ENCODE data around the gene HSD17B4.
"Not testable (repeated sequence)": the region's sequence is repeated elsewhere in the genome, so short reads cannot be mapped to it uniquely, and the experiment has no call there.

The HSD17B4 gene

DNA sequence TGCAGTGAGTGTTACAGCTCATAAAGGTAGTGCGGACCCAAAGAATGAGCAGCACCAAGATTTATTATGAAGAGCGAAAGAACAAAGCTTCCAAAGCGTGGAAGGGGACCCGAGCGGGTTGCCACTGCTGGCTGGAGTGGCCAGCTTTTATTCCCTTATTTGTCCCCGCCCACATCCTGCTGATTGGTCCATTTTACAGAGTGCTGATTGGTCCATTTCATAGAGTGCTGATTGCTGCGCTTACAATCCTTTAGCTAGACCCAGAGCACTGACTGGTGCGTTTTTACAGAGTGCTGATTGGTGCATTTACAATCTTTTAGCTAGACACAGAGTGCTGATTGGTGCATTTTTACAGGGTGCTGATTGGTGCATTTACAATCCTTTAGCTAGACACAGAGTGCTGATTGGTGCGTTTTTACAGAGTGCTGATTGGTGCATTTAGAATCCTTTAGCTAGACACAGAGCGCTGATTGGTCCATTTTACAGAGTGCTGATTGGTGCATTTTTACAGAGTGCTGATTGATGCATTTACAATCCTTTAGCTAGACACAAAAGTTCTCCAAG is 19.5 kb upstream of the HSD17B4 start:
- DNase-seq (ENCODE audit: low read depth, low spot score) = not testable (repeated sequence)

GRCh38 chr5:119435436-119436132 is 16.7 kb upstream of the HSD17B4 start:
- peak; percentile 53 for DNase-seq (ENCODE audit: low read depth, low spot score)

DNA sequence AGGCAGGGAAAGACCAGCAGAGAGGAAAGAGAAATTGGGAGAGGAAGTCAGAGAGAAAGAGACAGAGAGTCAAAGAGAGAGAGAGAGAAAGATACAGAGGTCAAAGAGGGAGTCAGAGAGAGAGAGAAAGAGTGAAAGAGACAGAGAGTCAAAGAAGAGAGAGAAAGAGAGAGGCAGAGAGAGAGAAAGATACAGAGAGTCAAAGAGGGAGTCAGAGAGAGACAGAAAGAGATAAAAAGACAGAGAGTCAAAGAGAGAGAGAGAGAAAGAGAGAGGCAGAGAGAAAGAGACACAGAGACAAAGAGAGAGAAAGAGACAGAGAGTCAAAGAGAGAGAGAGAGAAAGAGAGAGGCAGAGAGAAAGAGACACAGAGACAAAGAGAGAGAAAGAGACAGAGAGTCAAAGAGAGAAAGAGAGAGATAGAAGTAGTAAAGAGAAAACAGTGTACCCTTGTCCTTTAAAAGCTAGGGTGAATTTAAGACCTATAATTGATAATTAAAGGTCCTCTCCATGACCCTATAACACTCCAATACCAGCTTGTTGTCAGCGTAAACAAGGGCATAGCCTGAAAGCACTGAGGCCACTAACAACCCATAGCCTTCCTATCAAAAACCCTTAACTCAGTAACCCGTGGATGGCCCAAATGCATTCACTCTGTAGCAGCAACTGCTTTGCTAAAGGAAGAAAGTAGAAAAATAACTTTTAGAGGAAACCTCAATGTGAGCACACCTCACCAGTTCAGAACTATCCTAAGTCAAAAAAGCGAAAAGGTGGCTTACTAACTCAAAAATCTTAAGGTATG is 14.3 kb upstream of the HSD17B4 start:
- not testable (repeated sequence) for DNase-seq (ENCODE audit: low read depth, low spot score)

GRCh38 chr5:119438587-119438917 is 13.7 kb upstream of the HSD17B4 start:
- not testable (repeated sequence) for DNase-seq (ENCODE audit: low read depth, low spot score)

- no peak for DNase-seq (ENCODE audit: low read depth, low spot score)
Measured at GRCh38 chr5:119439140-119439631, 13.1 kb upstream of the HSD17B4 start.

DNA sequence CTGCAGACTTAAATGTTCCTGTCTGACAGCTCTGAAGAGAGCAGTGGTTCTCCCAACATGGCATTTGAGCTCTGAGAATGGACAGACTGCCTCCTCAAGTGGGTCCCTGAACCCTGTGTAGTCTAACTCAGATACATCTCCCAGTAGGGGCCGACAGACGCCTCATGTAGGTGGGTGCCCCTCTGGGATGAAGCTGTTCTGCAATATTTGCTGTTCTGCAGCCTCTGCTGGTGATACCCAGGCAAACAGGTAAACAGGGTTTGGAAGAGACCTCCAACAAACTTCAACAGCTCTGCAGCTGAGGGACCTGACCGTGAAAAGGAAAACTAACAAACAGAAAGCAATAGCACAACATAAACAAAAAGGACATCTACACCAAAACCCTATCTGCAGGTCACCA is 12.7 kb upstream of the HSD17B4 start:
- not testable (repeated sequence) for DNase-seq (ENCODE audit: low read depth, low spot score)

DNA sequence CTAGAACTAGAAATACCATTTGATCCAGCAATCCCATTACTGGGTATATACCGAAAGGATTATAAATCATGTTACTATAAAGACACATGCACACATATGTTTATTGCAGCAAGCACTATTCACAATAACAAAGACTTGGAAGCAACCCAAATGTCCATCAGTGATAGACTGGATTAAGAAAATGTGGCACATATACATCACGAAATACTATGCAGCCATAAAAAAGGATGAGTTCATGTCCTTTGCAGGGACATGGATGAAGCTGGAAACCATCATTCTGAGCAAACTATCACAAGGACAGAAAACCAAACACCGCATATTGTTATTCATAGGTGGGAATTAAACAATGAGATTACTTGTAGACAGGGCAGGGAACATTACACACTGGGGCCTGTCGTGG is 7.7 kb upstream of the HSD17B4 start:
- not testable (repeated sequence) for DNase-seq (ENCODE audit: low read depth, low spot score)

DNA sequence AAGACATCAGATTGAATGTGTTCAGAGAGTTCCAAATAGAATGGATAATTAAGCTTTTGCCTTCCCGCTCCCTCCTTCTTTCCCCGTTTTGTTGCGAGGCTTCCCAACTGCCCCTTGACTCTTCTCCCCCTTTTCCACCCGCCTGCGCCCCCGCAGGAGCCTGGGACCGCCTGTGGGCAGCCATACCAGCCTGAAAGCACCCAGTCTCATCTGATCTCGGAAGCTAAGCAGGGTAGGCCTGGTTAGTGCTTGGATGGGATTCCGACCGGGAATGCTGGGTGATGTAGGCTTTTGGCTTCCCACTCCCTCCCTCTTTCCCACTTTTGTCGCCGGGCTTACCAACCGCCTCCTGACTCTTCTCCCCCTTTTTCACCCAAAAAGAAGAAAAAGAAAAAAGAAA is 6.8 kb upstream of the HSD17B4 start:
- DNase-seq (ENCODE audit: low read depth, low spot score) = no peak

DNA sequence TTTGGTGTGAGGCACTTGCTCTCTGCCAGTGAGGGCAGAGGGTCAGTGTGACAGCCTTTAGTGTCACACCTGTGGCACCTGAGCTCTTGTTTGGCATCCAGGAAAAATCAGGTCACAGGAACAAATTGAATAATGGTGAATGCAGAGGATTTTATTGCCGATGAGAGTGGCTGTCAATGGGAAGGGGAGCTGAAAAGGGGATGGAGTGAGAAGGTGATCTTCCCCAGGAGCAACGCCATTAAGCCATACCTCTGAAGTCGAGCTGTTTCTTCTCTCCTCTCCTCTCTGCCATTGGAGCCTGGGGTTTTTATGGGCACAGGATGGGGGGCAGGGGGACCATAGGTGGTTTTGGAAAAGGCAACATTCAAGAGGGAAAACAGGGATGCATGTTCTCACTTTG is 2.4 kb upstream of the HSD17B4 start:
- DNase-seq (ENCODE audit: low read depth, low spot score) = no peak

- DNase-seq (ENCODE audit: low read depth, low spot score) = not testable (repeated sequence)
Measured at GRCh38 chr5:119450627-119451026, 1.7 kb upstream of the HSD17B4 start.

DNA sequence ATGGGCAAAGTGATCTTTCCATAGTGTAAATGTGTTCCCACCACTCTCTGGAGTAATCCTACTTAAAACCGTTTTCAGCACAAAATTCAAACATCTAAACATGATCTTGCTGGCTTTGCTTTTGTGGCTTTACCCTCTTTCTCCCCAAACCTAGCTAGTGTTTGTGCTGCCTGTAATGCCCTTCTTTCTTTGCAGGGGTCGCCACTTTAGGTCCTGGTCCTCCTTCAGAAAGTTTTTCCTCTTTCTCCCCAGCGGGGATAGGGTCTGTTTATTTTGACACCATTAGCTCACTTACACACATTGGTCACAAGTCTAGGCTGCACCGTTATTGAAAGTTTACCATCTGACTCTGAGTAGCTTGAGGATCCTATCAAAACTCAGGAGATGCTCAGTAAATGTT is 736 bp upstream of the HSD17B4 start:
- DNase-seq (ENCODE audit: low read depth, low spot score) = no peak

GRCh38 chr5:119452060-119452372 is 281 bp upstream of the HSD17B4 start:
- no peak for DNase-seq (ENCODE audit: low read depth, low spot score)

DNA sequence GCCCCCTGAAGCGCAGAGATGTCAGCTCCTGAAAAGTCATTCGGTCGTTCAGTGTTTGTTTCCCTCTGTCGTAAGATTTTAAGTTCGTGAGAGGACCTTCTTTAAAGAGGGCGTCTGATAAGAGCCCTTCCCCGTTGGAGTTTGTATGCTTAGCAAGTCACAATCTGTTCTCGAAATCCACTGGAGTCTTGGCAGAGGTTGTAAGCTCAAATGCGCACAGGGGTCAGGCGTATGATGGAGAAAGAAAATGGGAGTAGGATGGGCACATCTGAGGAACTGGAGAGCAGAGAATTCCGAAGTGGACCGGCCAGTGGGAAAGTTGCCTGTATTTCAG is 710 bp downstream of the HSD17B4 start:
- DNase-seq (ENCODE audit: low read depth, low spot score) = no peak

GRCh38 chr5:119454171-119454570 is 1.9 kb downstream of the HSD17B4 start:
- DNase-seq (ENCODE audit: low read depth, low spot score) = no peak

- no peak for DNase-seq (ENCODE audit: low read depth, low spot score)
Measured at GRCh38 chr5:119458911-119459632, 6.8 kb downstream of the HSD17B4 start.

GRCh38 chr5:119465640-119466039 is 13.3 kb downstream of the HSD17B4 start:
- DNase-seq (ENCODE audit: low read depth, low spot score) = no peak

GRCh38 chr5:119468286-119468685 is 16.0 kb downstream of the HSD17B4 start:
- DNase-seq (ENCODE audit: low read depth, low spot score) = no peak

DNA sequence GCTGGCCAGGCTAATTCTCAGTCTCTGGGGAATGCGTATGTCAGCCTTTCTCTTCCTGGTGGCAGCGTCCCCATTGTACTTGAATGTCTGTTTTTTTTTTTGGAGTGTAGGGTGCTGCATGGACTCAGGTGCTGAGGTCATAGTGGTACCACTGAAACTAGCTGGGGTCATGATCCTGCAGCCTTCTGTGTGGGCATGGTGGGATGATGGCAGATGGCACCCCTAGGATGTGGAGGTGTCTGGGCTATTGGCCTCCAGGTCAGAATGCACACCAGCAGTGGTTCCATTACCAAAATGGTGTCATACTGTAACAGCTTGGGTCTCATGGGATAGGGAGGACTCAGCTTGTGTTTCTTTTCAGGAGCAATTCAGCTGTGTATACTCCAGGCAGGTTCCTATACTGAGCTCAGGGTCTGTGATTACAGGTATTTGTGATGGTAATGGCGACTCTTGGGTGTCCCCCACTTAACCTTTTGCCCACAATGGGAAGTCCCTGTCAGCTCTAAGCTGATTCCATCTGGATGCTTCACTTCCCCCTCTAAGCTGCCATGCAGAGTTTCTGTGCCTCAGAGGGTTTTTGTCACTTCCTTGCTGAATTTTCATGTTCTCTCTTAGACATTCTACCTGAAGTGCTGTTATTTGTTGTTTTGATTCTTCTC is 17.9 kb downstream of the HSD17B4 start:
- DNase-seq (ENCODE audit: low read depth, low spot score) = no peak

GRCh38 chr5:119470851-119471451 is 18.7 kb downstream of the HSD17B4 start:
- no peak for DNase-seq (ENCODE audit: low read depth, low spot score)

DNA sequence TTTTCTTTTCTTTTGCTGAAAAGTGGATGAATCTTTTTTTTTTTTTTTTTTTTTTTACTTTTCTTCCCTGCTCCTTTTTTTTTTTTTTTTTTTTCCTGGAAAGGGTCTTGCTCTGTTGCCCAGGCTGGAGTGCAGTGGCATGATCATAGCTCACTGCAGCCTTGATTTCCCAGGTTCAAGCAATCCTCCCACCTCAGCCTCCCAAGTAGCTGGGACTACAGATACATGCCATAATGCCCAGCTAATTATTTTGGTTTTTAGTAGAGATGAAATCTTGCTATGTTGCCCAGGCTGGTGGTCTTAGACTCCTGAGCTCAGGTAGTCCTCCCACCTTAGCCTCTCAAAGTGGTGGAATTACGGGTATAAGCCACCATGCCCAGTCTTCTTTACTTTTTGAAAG is 20.9 kb downstream of the HSD17B4 start:
- DNase-seq (ENCODE audit: low read depth, low spot score) = no peak

DNA sequence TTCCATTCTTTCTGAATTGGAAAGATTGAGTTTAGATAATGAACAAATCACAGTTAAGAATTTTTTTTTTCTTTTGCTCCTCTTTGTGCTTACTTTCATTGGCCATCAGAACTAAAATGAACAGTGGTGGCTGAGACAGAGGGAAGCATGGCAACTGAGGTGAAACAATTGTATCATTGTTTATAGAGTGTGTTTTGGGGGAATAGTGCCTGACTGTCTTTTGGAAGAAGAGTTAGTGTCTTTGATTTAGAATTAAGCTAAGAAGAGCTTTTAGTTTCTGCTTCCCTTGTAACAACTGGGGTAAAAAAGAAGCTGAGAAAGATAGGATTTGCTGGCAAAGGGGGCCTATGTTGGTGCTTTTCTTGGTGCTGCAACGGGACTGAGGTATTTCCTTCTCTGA is 24.0 kb downstream of the HSD17B4 start:
- DNase-seq (ENCODE audit: low read depth, low spot score) = no peak

Measured in activated naive CD8-positive, alpha-beta T cell treated with anti-CD3 and anti-CD28 coated beads, Interleukin-2, amount 50 U/mL, for 16 hours (primary cell).